Measurements from ENCODE around the gene MAD1L1.

DNA sequence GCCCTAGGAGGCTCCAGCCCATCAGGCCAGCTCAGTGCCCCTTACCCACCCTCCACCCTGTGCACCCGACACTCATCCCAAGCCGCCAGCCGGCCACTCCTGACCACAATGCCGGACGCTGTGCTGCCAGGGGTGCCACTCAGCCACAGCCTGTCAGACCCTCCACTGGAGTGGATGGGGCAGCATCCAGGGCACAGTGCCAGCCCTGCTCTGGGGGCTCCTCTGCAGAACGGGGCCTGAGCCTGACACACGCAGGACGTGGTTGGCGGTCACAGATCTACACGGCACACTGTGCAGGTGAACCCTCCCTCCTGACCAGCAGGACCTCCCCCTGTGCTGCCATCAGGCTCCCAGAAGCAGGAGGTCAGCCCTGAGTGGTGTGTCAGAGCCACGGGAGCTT lies 114.7 kb downstream of the MAD1L1 start:
- TF ChIP-seq, protein P1, sequence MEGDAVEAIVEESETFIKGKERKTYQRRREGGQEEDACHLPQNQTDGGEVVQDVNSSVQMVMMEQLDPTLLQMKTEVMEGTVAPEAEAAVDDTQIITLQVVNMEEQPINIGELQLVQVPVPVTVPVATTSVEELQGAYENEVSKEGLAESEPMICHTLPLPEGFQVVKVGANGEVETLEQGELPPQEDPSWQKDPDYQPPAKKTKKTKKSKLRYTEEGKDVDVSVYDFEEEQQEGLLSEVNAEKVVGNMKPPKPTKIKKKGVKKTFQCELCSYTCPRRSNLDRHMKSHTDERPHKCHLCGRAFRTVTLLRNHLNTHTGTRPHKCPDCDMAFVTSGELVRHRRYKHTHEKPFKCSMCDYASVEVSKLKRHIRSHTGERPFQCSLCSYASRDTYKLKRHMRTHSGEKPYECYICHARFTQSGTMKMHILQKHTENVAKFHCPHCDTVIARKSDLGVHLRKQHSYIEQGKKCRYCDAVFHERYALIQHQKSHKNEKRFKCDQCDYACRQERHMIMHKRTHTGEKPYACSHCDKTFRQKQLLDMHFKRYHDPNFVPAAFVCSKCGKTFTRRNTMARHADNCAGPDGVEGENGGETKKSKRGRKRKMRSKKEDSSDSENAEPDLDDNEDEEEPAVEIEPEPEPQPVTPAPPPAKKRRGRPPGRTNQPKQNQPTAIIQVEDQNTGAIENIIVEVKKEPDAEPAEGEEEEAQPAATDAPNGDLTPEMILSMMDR (IDR thresholded peaks at IDR 0.05): no peak
- no peak for TF ChIP-seq POLR2A (IDR thresholded peaks at IDR 0.05)
- no peak for TF ChIP-seq EP300 (IDR thresholded peaks at IDR 0.05)
